ENCODE data around the gene TREH. TPM values are rescaled to one million over a fixed set of nuclear protein-coding genes. Genes with fewer than 3 reads are reported as not detected.
A peak's percentile ranks its signal among the peaks of the same experiment; 100 is the strongest.

The TREH gene
- total RNA-seq, 1 experiment from 2014 or later: 0.15 TPM

- TF ChIP-seq REST (IDR thresholded peaks at IDR 0.05; ENCODE audit: low read depth): no peak
Observed at GRCh38 chr11:118619444-118620197, 59.8 kb downstream of the TREH start (continued).

GRCh38 chr11:118618991-118619375 lies 60.5 kb downstream of the TREH start:
- RAD21 ChIA-PET (ENCODE audit: low non-redundant PET in 1 of 2, low total read pairs in 2 of 2, uncharacterized antibody in 2 of 2, unreplicated experiment in 2 of 2): no interaction called here

More at GRCh38 chr11:118618991-118619375, 60.5 kb downstream of the TREH start:
- Histone ChIP-seq H3K27me3 (ENCODE audit: insufficient read depth, low read length) (no peaks in the 10 kb centered on the region), H3K4me1 (ENCODE audit: control insufficient read depth in 1 of 2, insufficient read depth in 2 of 2, low read length in 2 of 2) (peaks cover 41 to 64% of the 10 kb centered on the region in 2 experiments), H3K36me3 (ENCODE audit: control insufficient read depth in 1 of 2, insufficient read depth in 2 of 2, low read length in 2 of 2) (no peaks in the 10 kb centered on the region), H3K4me3 (replicated peaks in 1 of 2; ENCODE audit: low read depth in 1 of 2, low read length in 2 of 2) (no peak overlapping the region), H2AFZ (ENCODE audit: low read depth, low read length, poor library complexity, severe bottlenecking) (no peak overlapping the region), H3K79me2 (ENCODE audit: insufficient read depth, low read length) (peaks cover 6% of the 10 kb centered on the region), H4K20me1 (ENCODE audit: insufficient read depth) (no peaks in the 10 kb centered on the region), H3K9me3 (ENCODE audit: control insufficient read depth in 1 of 2, insufficient read depth in 1 of 2, low read depth in 1 of 2, low read length in 2 of 2) (no peaks in the 10 kb centered on the region), H3K9me2 (ENCODE audit: insufficient read depth) (no peaks in the 10 kb centered on the region), H3K4me2 (ENCODE audit: low read length) (no peak overlapping the region), H3K27ac (ENCODE audit: low read depth, low read length) (0 out of 2 replicates have a peak overlapping the region, but pooled peaks have one; percentile 5), H3K9ac (ENCODE audit: low read length) (no peak overlapping the region)
- no TSS peak for BruUV-seq (replicated peaks)
- CTCF ChIA-PET: interaction anchor here (1.3 kb wide), 1 partner anchor 12 kb away, joined by 3 read pairs; the partner anchor contains the start of gene PHLDB1
- POLR2A ChIA-PET: no interaction called here
- DNase-seq (ENCODE audit: low read depth, low spot score): no peak
- intact Hi-C loops (cut with micrococcal nuclease): no loop called here
- TF ChIP-seq TCF7L2 (IDR thresholded peaks at IDR 0.05; ENCODE audit: borderline replicate concordance, extremely low read depth, insufficient read depth, insufficient read length) (no peak), JUND (IDR thresholded peaks at IDR 0.05) (no peak), CEBPB (IDR thresholded peaks at IDR 0.05; ENCODE audit: low read depth) (no peak), FOSL1 (IDR thresholded peaks at IDR 0.05; ENCODE audit: low read depth) (no peak), POLR2AphosphoS5 (IDR thresholded peaks at IDR 0.05; ENCODE audit: low read depth, low read length) (no peak)
- no peak for ATAC-seq
